ENCODE data around the gene IZUMO3. TPM values are rescaled to one million over a fixed set of nuclear protein-coding genes. Genes with fewer than 3 reads are reported as not detected.
"Not testable (repeated sequence)": the region's sequence is repeated elsewhere in the genome, so short reads cannot be mapped to it uniquely, and the experiment has no call there.

IZUMO3 gene
- total and polyA plus RNA-seq, 3 donors from 2014 or later = 2.8 to 16.8 (median 4.3) TPM

- Histone ChIP-seq H3K36me3 (ENCODE audit: low read depth, missing control alignments) (no peaks in the 10 kb centered on the region), H3K4me1 (no peaks in the 10 kb centered on the region), H3K27me3 (no peaks in the 10 kb centered on the region), H3K4me3 (no peak overlapping the region), H3K27ac (no peak overlapping the region), H3K9me3 (no peaks in the 10 kb centered on the region)
- intact Hi-C loops (cut with DNase I; ENCODE audit: low total_unique reads) = no loop called here
- 45 to 56% methylated on average over 6 of the region's 6 CpGs for WGBS, 2 donors
- DNase-seq = no peak
- no peak for TF ChIP-seq CTCF (IDR thresholded peaks at IDR 0.05)
- TF ChIP-seq POLR2A (IDR thresholded peaks at IDR 0.05) = no peak
Observed at GRCh38 chr9:24582146-24583126, 36.7 kb upstream of the IZUMO3 start.

DNA sequence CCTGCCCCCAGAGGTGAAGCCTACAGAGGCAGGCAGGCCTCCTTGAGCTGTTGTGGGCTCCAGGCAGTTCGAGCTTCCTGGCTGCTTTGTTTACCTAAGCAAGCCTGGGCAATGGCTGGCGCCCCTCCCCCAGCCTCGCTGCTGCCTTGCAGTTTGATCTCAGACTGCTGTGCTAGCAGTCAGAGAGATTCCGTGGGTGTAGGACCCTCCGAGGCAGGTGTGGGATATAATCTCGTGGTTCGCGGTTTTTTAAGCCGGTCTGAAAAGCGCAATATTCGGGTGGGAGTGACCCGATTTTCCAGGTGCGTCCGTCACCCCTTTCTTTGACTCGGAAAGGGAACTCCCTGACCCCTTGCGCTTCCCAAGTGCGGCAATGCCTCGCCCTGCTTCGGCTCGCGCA is 34.3 kb upstream of the IZUMO3 start:
- H3K4me1 ChIP-seq; H3K9me3 ChIP-seq; intact Hi-C loops (cut with DNase I; ENCODE audit: low total_unique reads); H3K27me3 ChIP-seq; H3K27ac ChIP-seq; DNase-seq; H3K4me3 ChIP-seq; H3K36me3 ChIP-seq (ENCODE audit: low read depth, missing control alignments): not testable (repeated sequence)
- 67 to 83% methylated on average over 19 to 21 of the region's 21 CpGs for WGBS, 2 donors

- Histone ChIP-seq H3K4me1 (no peaks in the 10 kb centered on the region), H3K9me3 (no peaks in the 10 kb centered on the region), H3K27me3 (no peaks in the 10 kb centered on the region), H3K27ac (no peak overlapping the region), H3K36me3 (ENCODE audit: low read depth, missing control alignments) (no peaks in the 10 kb centered on the region), H3K4me3 (no peak overlapping the region)
- TF ChIP-seq POLR2A (IDR thresholded peaks at IDR 0.05) = no peak
- no peak for TF ChIP-seq CTCF (IDR thresholded peaks at IDR 0.05)
- intact Hi-C loops (cut with DNase I; ENCODE audit: low total_unique reads) = no loop called here
- DNase-seq = no peak
- WGBS, 2 donors = 85 to 87% methylated on average over 2 of the region's 2 CpGs
Observed at GRCh38 chr9:24572406-24572805, 26.7 kb upstream of the IZUMO3 start.

- no peak for TF ChIP-seq POLR2A (IDR thresholded peaks at IDR 0.05)
- TF ChIP-seq CTCF (IDR thresholded peaks at IDR 0.05) = no peak
- H3K27ac ChIP-seq = no peak overlapping the region
- no peaks in the 10 kb centered on the region for H3K36me3 ChIP-seq (ENCODE audit: low read depth, missing control alignments)
- no peak overlapping the region for H3K4me3 ChIP-seq
- no peaks in the 10 kb centered on the region for H3K9me3 ChIP-seq
- no peaks in the 10 kb centered on the region for H3K4me1 ChIP-seq
- WGBS, 2 donors = 78 to 83% methylated on average over 3 of the region's 3 CpGs
- no peaks in the 10 kb centered on the region for H3K27me3 ChIP-seq
- intact Hi-C loops (cut with DNase I; ENCODE audit: low total_unique reads) = no loop called here
- DNase-seq = no peak
Observed at GRCh38 chr9:24561957-24562356, 16.3 kb upstream of the IZUMO3 start.

GRCh38 chr9:24553183-24553552 is 7.5 kb upstream of the IZUMO3 start:
- no peak overlapping the region for H3K4me3 ChIP-seq
- no peak overlapping the region for H3K27ac ChIP-seq
- DNase-seq = no peak
- intact Hi-C loops (cut with DNase I; ENCODE audit: low total_unique reads) = no loop called here
- no peaks in the 10 kb centered on the region for H3K9me3 ChIP-seq
- no peaks in the 10 kb centered on the region for H3K4me1 ChIP-seq
- WGBS, 2 donors = 85 to 87% methylated on average over 2 of the region's 2 CpGs
- H3K36me3 ChIP-seq (ENCODE audit: low read depth, missing control alignments) = no peaks in the 10 kb centered on the region
- H3K27me3 ChIP-seq = no peaks in the 10 kb centered on the region
- TF ChIP-seq CTCF (IDR thresholded peaks at IDR 0.05) (no peak), POLR2A (IDR thresholded peaks at IDR 0.05) (no peak)

Measured in testis (tissue), 3 donors.